Activated CD8-positive, alpha-beta memory T cell treated with anti-CD3 and anti-CD28 coated beads, Interleukin-2, amount 50 U/mL, for 48 hours (primary cell): ENCODE results near the gene AHNAK2.
"Not testable (repeated sequence)": the region's sequence is repeated elsewhere in the genome, so short reads cannot be mapped to it uniquely, and the experiment has no call there.

Source experiments
- DNase-seq: peaks from one replicate; pipeline ENCODE4 v3.0.0-alpha.2; 2020

Gene AHNAK2

DNA sequence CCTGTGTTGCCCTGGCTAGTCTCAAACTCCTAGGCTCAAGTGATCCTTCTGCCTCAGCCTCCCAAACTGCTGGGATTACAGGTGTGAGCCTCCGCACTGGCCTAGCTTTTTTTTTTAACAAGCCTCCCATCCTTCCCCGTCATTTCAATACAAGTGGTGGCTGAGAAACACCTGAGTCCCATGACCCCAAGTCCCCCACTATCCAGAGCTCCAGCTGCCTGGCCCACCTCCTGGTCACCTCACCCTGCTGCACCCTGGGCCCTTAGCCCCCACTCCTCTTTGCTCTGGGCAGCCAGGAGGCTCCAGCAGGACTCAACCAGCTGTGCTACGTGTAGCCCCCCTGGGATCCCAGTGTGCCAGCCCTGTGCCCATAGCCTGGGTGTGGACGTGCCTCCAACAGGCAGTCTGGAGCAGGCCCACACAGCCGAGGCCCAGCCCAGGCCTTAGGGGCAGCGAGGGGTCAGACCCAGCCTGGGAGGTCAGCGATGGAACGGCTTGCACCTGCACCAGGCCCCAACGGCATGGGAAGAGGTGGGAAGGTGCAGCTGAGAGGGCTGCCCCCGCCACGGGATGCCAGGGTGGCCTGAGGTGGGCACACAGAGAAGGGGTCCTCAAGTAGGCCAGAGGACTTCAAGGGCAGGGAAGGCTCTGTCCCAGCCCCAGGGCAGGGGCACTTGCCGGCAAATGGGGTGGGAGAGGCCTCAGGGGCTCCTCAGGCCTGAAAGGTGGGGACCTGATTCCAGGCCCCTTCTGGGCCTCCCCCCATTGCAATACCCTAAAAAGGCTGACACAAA, 6.5 kb downstream of the AHNAK2 start:
- no peak for DNase-seq

- no peak for DNase-seq
These were observed 7.7 kb downstream of the AHNAK2 start for GRCh38 chr14:104970231-104971068.

DNA sequence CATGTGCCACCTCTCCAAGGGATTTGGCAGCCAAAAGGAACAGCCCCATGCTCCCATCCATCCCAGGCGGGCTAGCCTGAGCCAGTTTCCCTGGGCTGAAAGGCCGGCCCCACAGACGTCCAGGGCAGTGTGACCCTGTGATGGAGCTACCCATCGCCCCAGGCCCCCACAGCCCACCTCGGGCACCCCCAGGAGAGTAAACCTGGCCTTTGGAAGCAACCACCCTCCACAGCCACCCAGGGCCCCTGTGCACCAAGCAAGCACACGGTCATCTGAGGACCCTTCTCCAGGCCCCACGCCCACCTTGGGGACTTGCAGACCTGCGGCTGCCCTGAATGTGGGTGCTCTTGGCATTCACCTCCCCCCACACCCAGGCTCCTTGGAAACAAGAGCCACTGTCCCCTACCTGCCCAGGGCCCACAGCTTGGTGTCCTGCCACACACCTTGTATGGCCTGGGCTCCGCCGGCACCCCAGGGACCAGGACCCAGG, 8.4 kb downstream of the AHNAK2 start:
- DNase-seq: no peak

GRCh38 chr14:104968541-104969401, 9.4 kb downstream of the AHNAK2 start:
- DNase-seq: no peak

DNA sequence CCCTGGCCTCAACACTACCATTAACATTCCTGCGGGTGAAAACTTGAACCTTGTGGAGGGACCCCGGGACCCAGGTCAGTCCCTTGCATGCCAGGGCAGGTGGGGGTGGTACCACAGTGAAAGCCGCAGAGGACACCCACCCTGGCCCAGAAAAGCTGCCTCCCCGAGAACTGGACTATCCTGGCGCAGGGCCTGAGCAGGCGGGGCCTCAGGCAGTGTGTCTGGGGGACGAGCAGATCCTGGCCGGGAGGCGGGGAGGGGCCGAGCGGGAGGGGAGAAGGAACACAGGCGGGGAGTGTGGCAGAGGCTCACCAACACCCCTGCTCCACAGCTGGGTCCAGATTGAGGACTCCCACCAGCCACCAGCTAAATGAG, 10.0 kb downstream of the AHNAK2 start:
- no peak for DNase-seq

DNA sequence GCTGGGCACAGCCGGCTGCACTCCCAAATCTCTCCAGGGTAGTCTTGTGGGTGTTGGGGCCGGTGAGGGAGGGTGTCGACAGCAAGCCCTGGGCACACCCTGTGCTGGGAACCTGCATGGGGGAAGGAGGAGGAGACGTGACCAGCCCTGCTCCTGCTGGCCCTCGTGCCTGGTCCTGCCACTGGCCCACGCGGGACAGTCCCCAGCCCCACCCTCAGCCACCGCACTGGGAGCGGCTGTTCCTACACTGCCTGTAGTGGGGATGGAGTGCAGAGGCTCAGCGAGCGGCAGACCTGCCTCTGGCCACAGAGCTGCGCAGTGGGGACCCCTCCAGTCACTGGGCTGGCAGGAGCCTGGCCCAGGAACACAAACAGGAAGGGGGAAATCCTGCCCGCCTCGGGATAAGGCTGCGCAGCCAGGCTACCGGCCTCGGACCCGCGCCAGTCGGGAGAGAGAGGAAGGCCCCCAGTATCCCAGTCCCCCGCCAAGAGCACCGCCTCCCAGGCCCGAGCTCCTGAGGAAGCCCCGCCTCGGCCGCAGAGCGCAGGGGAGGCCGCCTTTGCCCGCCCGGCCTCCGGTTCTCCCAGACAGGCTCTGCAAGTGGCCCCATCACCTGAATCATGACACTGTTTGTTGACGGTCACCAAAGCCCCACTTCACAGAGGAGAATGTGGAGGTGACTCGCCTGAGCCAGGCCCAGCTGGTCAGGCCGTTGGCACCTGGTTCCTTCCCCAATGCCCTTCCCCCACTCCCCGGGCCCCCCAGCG, 10.6 kb downstream of the AHNAK2 start:
- DNase-seq: no peak

DNA sequence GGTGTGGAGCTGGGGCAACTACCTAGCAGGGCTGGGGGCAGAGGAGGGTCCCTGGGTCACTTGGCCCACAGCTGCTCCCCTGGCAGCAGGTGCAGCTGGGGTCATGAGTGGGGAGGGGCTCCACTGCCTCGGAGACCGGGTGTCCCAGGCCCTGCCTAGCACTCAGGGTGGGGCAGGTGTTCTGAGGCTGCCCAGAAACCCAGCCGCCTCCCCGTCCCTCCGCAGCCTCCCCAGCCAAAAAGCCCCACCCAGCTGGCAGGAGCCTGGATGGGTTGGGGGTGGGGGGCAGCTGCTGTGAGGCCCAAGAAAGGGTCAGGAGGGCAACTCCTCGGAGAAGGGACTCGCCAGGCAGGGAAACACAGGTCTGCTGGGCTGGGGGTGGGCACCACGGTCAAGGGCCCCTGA, 11.2 kb downstream of the AHNAK2 start:
- no peak for DNase-seq

GRCh38 chr14:104966261-104966865, 11.8 kb downstream of the AHNAK2 start:
- no peak for DNase-seq

- DNase-seq: no peak
These were observed 12.5 kb downstream of the AHNAK2 start for GRCh38 chr14:104965561-104966231.

GRCh38 chr14:104964546-104964945, 13.6 kb downstream of the AHNAK2 start:
- DNase-seq: no peak

DNA sequence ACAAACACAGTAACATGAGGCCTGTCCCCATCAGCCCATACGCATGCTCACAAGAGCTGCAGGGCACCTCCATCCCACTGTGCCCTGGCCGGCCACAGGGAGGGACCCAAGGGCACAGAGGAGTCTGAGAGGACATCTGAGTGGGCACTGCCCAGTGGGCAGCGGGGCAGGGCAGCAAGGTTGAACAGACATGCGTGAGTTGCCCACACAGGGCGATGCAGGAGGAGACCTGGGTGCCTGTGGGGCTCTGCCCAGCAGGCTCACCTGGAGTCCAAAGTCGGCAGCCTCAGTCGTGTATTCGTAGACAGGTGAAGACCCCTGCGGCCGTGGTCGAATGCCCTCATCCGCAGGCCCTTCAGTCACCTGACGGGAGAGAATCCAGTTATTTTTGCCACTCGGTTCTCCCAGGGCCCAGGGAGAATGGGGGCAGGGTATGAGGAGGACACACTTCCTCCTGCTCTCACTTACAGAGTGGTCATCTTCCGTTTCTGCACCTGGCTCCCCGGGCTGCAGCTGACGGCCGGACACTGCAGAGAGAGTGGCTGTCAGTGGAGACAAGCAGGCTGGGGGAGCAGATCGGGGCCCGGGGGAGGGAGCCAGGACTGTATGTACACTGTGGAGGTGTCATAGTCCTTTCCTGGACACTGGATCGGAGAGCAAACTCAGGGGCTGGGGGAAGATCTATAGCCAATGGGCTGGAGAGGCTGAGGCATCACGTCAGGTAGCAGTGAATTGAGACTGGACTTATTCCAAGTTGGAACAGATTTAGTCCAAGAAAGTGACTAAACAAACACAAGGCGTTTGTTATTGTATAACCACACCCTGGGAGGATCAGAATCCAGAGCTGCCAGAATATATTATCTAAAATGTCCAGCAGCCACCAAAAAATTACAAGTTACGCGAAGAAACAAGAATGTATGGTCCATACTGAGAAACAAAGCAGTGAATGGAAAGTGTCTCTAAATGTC, 20.7 kb downstream of the AHNAK2 start:
- no peak for DNase-seq

DNA sequence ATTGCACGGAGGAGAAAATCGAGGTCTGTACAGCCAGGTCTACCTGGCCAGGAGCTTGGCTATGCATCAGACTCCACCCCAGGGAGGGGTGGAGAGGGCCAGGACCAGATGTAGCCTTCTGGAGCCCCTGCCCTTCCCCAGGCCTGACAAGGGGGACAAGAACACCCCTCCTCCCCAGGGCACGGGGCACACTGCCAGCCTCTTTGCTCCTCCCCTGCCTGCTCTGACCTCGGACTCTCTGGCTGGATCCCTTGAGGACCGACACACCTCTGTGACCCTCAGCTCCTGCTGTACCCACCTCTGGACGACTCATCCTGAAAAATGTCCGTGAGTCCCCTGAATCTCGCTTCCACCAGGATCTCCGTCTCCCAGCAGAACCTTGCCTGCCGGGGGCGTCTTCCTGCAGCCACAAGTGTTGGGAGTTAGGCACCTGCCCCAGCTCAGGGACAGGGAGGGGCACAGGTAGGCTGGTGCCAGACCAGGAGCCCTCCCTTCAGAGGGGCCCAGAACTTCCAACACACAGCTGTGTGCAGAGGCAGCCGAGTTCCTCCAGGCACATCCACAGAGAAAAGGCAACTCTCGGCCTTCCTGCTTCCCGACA, 21.8 kb downstream of the AHNAK2 start:
- no peak for DNase-seq

GRCh38 chr14:104955396-104955770, 22.8 kb downstream of the AHNAK2 start:
- no peak for DNase-seq

DNA sequence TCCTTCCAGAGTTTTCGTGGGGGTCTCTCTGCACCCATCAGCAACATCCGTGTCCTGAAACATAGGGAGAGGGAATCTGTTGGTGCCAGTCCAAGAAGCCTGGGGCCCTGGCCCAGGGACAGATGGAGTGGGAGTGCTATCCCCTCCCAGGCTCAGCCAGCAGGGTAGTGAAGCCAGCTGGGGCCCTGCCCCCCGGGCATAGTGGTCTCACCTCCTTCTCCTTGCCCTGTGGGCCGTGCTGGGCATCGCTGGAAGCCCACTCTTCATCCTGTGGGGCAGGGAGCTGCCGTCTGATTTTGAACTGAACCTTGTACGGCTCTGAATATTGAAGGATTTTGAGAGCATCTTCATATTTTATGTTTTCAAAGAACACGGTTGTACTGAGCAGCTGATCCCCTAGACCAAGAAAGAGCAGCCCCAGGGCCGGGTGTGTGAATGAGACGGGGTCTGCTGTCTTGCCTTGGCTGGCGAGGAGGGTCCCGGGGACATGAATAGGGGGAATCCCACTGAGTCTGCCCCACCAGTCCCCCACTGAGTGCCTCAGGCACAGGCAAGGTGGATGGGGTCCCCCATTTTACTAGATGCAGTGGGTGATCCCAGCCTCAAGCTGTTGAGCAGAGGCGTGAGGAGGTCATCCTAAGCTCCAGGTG, 23.3 kb downstream of the AHNAK2 start:
- no peak for DNase-seq

DNA sequence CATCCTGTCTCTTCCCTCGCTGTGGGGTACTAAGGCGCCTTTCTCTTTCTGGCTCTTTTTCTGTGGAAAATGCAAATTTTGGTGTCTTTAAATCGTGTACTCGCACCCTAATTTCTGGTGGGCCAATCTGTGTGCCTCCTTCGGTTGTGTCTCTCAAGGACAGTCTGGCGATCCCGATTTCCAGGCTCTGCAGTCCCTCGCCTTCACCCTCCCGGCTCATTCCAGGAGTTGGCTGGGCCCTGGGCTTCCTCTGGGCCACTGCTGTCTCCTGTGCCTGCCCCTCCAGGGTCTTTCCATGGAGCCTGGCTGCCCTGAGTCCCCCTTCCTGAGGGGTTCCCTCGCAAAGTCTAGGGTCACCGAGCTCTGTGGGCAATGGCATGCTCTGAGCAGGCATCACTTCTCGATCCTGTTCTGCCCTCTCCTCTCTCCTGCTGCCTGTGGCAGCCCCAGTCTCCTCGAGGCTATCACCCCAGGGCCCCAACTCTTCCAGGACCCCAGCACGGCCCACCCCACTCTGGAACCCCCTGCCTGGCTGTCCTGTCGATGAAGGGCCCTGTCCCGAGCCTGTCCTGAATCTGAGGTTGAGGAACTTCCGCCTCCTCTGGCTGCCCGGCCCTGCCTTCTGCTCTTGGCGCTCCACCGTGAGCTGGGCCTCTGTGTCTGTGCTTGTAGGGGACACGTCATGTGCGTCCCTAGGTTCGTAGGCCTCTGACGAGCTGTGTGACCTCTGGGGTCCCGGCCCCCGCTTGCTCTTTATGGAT, 24.1 kb downstream of the AHNAK2 start:
- no peak for DNase-seq

- DNase-seq: no peak
These were observed 25.1 kb downstream of the AHNAK2 start for GRCh38 chr14:104953097-104953496.

- DNase-seq: not testable (repeated sequence)
These were observed 26.1 kb downstream of the AHNAK2 start for GRCh38 chr14:104951863-104952657.
